Measurements from ENCODE around the gene HOXA13.

Gene HOXA13

DNA sequence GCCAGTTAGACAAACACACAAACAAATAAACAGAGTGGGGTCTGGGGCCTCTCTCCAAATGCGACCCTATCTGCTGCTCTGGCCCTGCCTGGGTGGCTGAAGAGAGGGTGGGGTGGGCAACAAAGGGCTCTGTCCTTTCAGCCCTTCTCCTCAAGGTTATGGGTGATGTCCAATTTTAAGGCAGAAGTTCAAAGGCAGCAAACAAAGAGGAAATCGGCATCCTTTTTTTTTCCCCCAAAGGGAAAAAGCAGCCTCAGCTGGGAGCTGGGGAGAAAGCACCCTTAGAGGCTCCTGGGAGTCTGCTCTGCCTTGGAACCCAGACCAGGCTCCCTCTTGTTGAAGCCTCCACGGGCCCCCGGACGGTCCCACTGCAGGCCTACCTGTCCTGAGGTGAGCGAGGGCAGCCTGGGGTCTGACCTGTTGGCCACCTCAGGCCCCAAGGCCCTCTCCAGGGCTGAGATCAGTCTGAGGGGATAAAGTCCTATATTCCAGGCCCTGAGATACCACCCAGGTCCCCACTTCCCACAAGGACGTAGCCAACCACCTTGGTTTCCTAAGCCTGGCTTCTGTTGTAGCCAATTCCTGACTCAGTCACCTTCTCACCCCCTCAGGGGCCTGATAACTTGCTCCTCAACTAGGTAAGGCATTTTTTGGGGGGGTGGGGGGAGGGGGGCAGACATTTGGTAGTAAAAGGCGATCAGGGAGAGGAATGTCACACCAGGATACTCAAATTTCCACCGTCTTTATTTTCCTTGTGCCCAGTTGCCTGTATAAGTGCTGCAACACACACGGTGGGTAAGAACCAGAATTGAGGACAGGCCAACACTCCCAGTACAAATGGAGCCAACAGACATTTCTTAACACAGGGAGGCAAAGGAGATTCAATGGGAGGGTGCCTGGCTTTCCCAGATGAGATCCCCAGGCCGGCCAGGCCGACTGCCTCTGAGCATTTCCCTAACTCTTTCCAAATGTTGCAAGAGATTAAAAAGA is 19.2 kb downstream of the HOXA13 start:
- TF ChIP-seq, protein P1, sequence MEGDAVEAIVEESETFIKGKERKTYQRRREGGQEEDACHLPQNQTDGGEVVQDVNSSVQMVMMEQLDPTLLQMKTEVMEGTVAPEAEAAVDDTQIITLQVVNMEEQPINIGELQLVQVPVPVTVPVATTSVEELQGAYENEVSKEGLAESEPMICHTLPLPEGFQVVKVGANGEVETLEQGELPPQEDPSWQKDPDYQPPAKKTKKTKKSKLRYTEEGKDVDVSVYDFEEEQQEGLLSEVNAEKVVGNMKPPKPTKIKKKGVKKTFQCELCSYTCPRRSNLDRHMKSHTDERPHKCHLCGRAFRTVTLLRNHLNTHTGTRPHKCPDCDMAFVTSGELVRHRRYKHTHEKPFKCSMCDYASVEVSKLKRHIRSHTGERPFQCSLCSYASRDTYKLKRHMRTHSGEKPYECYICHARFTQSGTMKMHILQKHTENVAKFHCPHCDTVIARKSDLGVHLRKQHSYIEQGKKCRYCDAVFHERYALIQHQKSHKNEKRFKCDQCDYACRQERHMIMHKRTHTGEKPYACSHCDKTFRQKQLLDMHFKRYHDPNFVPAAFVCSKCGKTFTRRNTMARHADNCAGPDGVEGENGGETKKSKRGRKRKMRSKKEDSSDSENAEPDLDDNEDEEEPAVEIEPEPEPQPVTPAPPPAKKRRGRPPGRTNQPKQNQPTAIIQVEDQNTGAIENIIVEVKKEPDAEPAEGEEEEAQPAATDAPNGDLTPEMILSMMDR (IDR thresholded peaks at IDR 0.05) = no peak

DNA sequence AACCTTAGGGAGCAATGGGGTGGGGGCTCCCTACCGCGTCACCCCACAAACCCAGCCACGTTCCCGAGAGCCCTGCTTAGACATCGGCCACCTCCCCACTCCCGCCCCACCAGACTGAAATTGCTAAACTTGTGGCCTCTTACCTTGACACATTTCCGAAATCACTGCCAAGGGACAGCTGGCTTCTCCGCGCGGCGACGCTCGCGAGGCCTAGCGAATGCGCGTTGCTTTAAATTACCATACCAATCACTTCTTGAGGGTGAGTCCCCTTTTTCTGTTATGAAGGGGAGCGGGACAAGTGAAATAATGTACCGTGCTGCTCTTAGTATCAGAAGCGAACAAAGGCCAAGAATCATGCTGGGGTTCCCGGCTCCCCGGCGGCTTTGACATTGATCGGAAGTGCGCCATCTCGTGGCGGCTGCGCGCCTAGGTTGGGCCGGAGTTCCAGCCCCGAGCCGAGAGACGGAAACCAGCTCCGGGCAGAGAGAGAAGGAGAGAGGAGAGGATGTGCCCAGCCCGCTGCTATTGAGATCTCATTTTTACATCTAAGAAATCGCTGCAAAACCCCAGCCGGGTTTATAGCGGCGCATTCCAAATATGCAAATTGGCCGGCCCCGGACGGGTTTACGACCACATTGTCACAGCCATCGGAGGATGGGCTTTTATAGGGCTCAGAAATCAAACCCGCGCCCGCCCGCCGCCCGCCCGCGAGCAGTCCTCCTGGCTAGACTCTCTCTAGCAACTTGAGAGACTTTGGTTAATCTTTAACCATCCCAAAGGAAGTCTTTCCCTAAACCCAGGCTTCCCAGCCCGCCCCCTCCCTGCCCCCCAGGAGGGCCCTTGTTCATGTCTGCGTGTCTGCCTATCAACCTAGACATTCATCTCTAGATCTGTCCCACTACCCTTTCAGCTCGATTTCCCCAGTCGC is 20.1 kb downstream of the HOXA13 start:
- TF ChIP-seq, protein P1 (IDR thresholded peaks at IDR 0.05) = peak; percentile 90

GRCh38 chr7:27179030-27179429 is 20.9 kb downstream of the HOXA13 start:
- TF ChIP-seq, protein P1 (IDR thresholded peaks at IDR 0.05) = no peak

DNA sequence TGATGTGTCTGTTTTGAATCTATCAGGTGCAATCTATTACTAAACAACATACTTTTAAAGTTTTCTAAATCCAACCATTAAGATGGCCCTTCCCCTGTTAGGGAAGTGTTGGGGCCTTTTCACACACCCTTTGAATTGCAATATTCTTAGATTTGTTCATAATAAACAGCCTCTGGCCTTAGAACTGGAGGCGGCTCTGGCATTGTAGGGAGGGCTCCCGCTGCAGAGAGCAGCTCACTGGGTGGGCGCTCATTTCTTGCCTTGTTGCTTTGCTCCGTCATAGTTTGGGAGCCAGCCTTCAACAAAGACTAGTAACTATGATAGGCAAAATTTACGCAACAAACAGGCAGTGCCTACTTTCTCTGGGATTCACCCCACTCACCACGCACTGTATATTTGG is 21.5 kb downstream of the HOXA13 start:
- TF ChIP-seq, protein P1 (IDR thresholded peaks at IDR 0.05) = no peak

DNA sequence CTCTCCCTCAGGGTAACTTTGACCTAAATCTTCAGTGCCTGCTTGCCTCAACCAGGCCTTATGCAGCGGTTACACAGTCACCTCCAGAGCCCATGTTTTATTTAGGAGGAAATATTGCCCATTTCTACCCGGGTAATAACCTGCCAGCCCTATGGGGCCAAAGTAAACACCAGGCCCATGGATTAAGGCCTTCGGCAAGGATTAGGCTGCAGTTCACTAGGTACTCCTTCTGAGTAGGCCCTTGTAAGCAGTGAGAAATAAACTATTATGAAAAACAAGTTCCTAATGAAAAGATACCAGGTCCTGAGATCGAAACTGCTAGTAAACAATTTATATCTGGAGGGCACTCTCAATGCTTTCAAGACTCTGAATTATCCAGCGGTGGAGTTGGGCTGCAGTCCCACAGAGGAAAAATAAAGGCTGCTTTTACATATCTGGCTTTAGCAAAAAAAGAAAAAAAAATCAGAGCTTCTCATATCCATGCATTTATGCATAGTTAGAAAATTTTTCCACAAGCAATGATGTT is 22.0 kb downstream of the HOXA13 start:
- TF ChIP-seq, protein P1 (IDR thresholded peaks at IDR 0.05) = no peak

DNA sequence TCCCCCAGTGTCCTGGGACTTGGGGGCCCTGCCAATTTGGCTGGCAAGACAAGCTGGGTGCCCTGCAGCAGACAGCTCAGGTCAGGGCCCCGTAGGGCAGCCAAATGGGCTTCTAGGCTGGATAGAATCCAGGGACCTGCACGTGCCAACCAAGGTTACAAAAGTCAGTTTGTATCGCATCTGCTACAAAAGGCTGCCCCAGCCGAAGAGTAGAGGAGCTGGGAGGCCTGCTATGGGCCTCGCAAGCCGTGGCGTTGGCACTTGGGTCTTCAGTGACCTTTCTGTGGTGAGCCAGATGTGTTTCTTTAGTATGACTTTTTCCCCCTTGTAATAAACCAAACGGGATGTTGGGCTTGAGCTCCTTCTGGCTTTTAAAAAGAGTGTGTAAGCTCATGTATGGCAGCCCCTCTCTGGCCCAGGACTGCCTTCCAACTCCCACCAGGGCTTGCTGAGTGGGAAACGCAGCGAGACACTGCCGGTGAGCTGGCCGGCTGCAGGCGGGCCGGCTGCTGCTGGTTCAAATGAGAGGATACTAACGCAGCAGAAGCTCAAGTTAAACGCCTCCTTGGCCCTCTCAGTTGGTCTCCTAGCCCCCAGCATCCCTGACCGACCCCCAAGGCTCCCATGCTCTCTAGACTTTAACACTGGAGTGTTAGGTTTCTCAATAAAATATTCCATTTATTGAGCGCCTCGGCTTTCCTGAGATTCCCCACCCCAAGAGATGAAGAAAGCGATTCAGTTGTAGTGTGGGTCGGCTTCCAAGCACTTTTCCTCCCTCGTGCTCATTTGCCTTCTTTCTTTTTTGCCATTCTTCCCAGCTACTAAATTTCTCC is 22.7 kb downstream of the HOXA13 start:
- TF ChIP-seq, protein P1 (IDR thresholded peaks at IDR 0.05) = no peak

DNA sequence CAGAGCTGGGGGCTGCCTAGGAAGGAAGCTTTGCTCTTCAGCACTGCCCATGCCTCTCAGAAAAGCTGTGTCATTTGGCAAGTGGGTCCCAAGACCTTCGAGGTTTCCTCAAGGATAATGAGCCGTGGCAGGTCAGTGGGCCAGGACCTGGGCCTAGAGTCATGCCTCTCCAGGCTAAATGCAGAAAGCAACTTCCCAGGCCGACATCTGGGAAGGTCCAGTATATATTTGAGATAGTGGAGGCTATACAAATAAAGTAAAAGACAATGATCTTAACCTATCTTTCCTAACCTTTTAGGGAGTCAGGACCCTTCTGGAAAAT is 23.4 kb downstream of the HOXA13 start:
- TF ChIP-seq, protein P1 (IDR thresholded peaks at IDR 0.05) = no peak

Data from LNCAP (cell line).